GM18508 (cell line): ENCODE results near the gene TMEM178B.
"Not testable (repeated sequence)": the region's sequence is repeated elsewhere in the genome, so short reads cannot be mapped to it uniquely, and the experiment has no call there.

Experiments used
- ATAC-seq: cut with Tn5 transposase; IDR thresholded peaks from one replicate; pipeline ENCODE4 v1.9.1; 2021; ENCODE audit warnings: moderate number of reproducible peaks; ENCODE audit not compliant: insufficient read depth, unreplicated experiment

TMEM178B gene

GRCh38 chr7:141132671-141133070 is 58.8 kb downstream of the TMEM178B start:
- no peak for ATAC-seq

GRCh38 chr7:141133646-141134045 is 59.8 kb downstream of the TMEM178B start:
- no peak for ATAC-seq

- no peak for ATAC-seq
Observed at GRCh38 chr7:141142058-141142457, 68.2 kb downstream of the TMEM178B start.

- ATAC-seq: no peak
Observed at GRCh38 chr7:141144921-141145629, 71.2 kb downstream of the TMEM178B start.

GRCh38 chr7:141145630-141145982 is 71.7 kb downstream of the TMEM178B start:
- no peak for ATAC-seq

GRCh38 chr7:141147482-141147881 is 73.6 kb downstream of the TMEM178B start:
- no peak for ATAC-seq

GRCh38 chr7:141150465-141150864 is 76.6 kb downstream of the TMEM178B start:
- ATAC-seq: no peak

- ATAC-seq: no peak
Observed at GRCh38 chr7:141151746-141152145, 77.9 kb downstream of the TMEM178B start.

- no peak for ATAC-seq
Observed at GRCh38 chr7:141153231-141153630, 79.4 kb downstream of the TMEM178B start.

GRCh38 chr7:141154131-141154732 is 80.4 kb downstream of the TMEM178B start:
- ATAC-seq: no peak

GRCh38 chr7:141156407-141156806 is 82.5 kb downstream of the TMEM178B start:
- ATAC-seq: no peak

- ATAC-seq: no peak
Observed at GRCh38 chr7:141157138-141157765, 83.4 kb downstream of the TMEM178B start.

GRCh38 chr7:141158561-141158960 is 84.7 kb downstream of the TMEM178B start:
- no peak for ATAC-seq

- ATAC-seq: no peak
Observed at GRCh38 chr7:141160246-141160860, 86.5 kb downstream of the TMEM178B start.

- no peak for ATAC-seq
Observed at GRCh38 chr7:141161550-141162535, 88.0 kb downstream of the TMEM178B start.

- ATAC-seq: no peak
Observed at GRCh38 chr7:141165521-141165920, 91.7 kb downstream of the TMEM178B start.

GRCh38 chr7:141166926-141167325 is 93.1 kb downstream of the TMEM178B start:
- no peak for ATAC-seq

- no peak for ATAC-seq
Observed at GRCh38 chr7:141167381-141167964, 93.6 kb downstream of the TMEM178B start.

- ATAC-seq: not testable (repeated sequence)
Observed at GRCh38 chr7:141169157-141169556, 95.3 kb downstream of the TMEM178B start.

GRCh38 chr7:141175728-141176127 is 101.9 kb downstream of the TMEM178B start:
- not testable (repeated sequence) for ATAC-seq
